Measurements from ENCODE around the gene MEGF8. TPM values are rescaled to one million over a fixed set of nuclear protein-coding genes. Genes with fewer than 3 reads are reported as not detected.

Gene MEGF8
- 16.4 TPM for total RNA-seq
- long read RNA-seq, partial matches to known transcripts: 15 of 21 reads
- long read RNA-seq, other reads (novel, unspliced or antisense): 6 of 21 reads

DNA sequence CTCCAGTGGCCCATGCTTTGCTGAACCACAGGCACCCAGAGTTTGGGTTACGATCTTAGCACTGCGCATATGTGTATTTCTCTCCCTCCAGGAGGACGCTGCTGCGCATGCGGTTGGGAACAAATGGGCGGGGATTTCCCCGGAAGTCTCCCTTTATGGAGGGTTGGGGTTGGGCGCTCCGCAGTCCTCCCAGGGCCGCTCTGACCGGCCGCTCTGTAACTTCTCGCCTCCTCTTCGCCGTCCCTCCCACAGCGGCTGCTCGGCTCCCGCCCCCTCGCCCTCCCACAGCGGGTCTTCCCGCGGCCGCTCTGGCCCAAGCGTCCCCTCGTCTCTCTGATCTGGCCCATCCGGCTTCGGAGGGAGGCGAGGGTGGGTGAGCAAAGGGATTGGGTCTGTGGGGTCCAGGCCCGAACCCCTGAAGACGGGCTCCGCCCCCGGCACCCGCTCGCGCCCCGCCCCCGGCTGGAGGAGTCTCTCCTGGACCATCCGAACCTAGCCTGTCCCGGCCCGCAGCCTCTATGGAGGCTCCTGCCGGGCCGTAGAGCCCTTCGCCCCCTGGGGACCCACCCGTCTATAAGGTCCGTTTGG is at the start of gene MEGF8:
Gene MEGF8, plus strand, starts transcription at position 328 of the 588 bp plus-strand sequence. CDS start 609 bp downstream, outside the sequence.
- intact Hi-C loops (cut with DNase I): no loop called here
- ATAC-seq: peak; percentile 97 to 99

GRCh38 chr19:42276284-42276683 is 49.2 kb upstream of the MEGF8 start:
- Histone ChIP-seq H3K9me3 (no peaks in the 10 kb centered on the region), H3K4me3 (no peak overlapping the region), H3K36me3 (peaks cover 35% of the 10 kb centered on the region), H3K27me3 (ENCODE audit: low read depth) (no peaks in the 10 kb centered on the region), H3K4me1 (peaks cover 59% of the 10 kb centered on the region), H3K27ac (no peak overlapping the region)
- DNase-seq (no peak), ATAC-seq (no peak)
- TF ChIP-seq CTCF (IDR thresholded peaks at IDR 0.05): no peak
- intact Hi-C loops (cut with DNase I): no loop called here

More for the DNA sequence above, at the start of gene MEGF8:
- Histone ChIP-seq H3K9me3 (no peaks in the 10 kb centered on the region), H3K36me3 (no peaks in the 10 kb centered on the region), H3K27ac (peak within 1 kb of the TSS; percentile 69), H3K4me1 (peaks cover 30% of the 10 kb centered on the region), H3K27me3 (ENCODE audit: low read depth) (peaks cover 29% of the 10 kb centered on the region), H3K4me3 (peak within 1 kb of the TSS; percentile 98)
- DNase-seq: peak; percentile 97
- peak; percentile 86 for TF ChIP-seq CTCF (IDR thresholded peaks at IDR 0.05)

DNA sequence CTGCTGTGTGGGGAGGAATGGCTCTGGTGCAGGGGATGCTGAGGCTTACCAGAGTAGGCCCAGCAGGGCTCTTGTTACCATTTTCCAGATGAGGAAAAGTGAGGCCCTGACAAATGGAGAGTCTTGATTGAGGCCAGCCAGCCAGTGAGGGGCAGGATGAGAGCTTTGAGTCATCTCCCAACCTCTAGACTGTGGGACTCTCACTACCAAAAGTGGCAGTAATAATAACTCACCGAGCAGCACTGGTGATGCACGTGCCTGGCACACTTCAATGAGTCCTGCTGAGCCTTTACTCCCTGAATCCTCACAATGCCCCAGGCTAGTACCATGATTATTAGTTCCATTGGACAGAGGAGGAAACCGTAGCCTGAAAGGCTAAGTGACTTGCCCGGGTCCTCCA is 48.6 kb upstream of the MEGF8 start:
- H3K27ac ChIP-seq: peak overlapping the region; percentile 85
- H3K27me3 ChIP-seq (ENCODE audit: low read depth): no peaks in the 10 kb centered on the region
- TF ChIP-seq CTCF (IDR thresholded peaks at IDR 0.05): no peak
- ATAC-seq: no peak
- DNase-seq: no peak
- no peak overlapping the region for H3K4me3 ChIP-seq
- intact Hi-C loops (cut with DNase I): no loop called here
- no peaks in the 10 kb centered on the region for H3K9me3 ChIP-seq
- peaks cover 61% of the 10 kb centered on the region for H3K4me1 ChIP-seq
- peaks cover 35% of the 10 kb centered on the region for H3K36me3 ChIP-seq

- Histone ChIP-seq H3K4me3 (no peak overlapping the region), H3K4me1 (peaks cover 72% of the 10 kb centered on the region), H3K9me3 (no peaks in the 10 kb centered on the region), H3K27ac (peak overlapping the region; percentile 85), H3K36me3 (peaks cover 24% of the 10 kb centered on the region), H3K27me3 (ENCODE audit: low read depth) (no peaks in the 10 kb centered on the region)
- DNase-seq (no peak), ATAC-seq (no peak)
- intact Hi-C loops (cut with DNase I): no loop called here
- TF ChIP-seq CTCF (IDR thresholded peaks at IDR 0.05): no peak
Observed at GRCh38 chr19:42277821-42278451, 47.5 kb upstream of the MEGF8 start.

DNA sequence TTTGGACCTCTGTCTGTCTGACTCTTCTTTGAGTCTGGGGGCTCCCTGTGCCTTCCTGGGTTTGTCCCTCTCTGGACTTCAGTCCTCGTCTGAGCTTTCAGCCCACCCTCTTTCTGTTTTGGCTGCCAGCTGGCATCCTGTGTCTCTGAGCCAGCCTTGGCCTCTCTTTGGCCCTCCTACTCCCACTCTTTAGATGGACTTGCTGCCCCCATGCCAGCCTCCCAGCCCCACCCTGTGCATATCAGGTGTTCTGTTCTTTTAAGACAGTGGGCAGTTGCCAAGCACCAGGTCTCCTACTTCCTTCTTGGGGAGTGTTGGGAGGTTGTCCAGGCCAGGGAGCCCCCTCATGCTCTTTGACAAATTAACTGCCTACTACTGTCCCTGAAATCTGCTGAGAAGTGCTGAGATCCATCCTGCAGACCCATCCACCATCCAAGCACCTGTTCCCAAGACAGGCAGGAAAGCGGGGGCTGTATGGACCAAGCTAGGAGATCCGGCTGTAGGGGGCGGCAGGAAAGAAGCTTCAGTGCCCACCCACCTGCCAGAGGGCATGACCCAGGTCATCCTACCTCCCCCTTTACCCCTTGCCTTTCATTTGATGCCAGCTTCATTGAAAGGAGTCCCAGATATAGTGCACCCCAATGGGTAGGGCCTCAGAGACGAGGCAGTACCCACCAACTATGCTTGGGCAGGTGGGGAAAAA is 46.8 kb upstream of the MEGF8 start:
- ATAC-seq (no peak), DNase-seq (no peak)
- Histone ChIP-seq H3K4me1 (peaks cover 77% of the 10 kb centered on the region), H3K27me3 (ENCODE audit: low read depth) (no peaks in the 10 kb centered on the region), H3K27ac (peak overlapping the region; percentile 85), H3K36me3 (peaks cover 18% of the 10 kb centered on the region), H3K9me3 (no peaks in the 10 kb centered on the region), H3K4me3 (no peak overlapping the region)
- no peak for TF ChIP-seq CTCF (IDR thresholded peaks at IDR 0.05)
- intact Hi-C loops (cut with DNase I): no loop called here
